HG03025 (cell line): ENCODE measurements around the gene IL4.

Experiments used
- ATAC-seq: cut with Tn5 transposase; IDR thresholded peaks from one replicate; pipeline ENCODE4 v1.9.1; 2021; ENCODE audit warnings: mild to moderate bottlenecking, moderate library complexity; ENCODE audit not compliant: unreplicated experiment, low FRiP score

Gene IL4

DNA sequence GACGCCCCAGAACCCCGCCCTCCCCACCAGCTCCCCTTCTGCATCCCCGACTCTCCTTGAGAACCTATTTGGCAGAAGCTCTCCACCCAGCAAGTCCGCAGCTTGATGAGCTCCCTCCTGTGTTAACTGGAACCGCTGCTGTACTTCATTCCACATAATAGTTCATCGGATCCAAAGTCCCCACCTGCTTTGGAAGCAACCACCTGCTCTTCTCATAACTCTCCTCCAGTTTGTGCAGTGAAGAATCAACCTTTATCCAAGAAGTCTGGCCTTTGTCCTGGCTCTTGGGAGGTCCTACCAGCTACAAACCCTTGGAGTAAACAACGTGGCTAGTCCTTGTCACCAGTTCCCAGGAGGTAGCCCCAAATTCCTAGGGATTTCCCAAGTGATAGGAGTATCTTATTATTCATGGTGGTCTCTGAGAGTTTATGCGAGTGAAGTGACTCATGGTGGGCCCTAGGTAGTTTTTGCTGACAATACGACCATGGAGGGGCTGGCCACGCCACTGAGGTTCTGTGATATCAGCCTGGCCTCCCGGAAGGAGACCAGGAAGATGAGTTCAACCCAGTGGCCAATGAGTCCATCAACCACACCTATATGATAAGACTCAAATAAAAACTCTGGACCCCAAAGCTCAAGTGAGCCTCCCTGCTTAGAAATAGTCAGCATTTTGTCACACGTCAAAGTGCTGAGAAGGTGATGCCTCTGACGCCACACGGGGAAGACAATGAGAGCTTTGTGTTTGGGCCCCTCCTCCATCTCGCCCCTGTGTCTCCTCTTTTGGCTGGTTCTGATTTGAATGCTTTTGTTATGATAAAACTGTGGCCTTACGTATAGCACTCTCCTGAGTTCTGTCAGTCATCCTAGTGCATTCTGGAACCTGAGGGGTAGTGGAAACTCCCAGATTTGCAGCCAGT, 3.6 kb upstream of the IL4 start:
- ATAC-seq, result no peak

DNA sequence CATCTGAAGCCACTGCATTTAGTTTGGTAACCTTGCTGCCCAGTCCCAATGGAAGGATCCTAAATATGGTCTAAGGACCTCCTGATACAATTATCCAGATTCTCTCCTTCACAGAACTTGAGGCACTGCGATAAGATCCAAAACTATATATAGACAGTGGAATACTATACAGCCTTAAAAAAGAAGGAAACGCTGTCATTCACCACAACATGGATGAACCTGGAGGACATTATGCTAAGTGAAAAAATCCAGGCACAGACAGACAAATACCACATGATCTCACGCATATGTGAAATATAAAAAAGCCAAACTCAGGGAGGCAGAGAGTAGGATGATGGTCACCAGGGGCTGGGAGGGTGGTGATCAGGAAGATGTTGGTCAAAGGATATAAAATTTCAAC, 2.8 kb upstream of the IL4 start:
- ATAC-seq, result no peak

DNA sequence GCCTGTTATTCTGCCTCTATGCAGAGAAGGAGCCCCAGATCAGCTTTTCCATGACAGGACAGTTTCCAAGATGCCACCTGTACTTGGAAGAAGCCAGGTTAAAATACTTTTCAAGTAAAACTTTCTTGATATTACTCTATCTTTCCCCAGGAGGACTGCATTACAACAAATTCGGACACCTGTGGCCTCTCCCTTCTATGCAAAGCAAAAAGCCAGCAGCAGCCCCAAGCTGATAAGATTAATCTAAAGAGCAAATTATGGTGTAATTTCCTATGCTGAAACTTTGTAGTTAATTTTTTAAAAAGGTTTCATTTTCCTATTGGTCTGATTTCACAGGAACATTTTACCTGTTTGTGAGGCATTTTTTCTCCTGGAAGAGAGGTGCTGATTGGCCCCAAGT, 301 bp upstream of the IL4 start:
- ATAC-seq, result no peak

DNA sequence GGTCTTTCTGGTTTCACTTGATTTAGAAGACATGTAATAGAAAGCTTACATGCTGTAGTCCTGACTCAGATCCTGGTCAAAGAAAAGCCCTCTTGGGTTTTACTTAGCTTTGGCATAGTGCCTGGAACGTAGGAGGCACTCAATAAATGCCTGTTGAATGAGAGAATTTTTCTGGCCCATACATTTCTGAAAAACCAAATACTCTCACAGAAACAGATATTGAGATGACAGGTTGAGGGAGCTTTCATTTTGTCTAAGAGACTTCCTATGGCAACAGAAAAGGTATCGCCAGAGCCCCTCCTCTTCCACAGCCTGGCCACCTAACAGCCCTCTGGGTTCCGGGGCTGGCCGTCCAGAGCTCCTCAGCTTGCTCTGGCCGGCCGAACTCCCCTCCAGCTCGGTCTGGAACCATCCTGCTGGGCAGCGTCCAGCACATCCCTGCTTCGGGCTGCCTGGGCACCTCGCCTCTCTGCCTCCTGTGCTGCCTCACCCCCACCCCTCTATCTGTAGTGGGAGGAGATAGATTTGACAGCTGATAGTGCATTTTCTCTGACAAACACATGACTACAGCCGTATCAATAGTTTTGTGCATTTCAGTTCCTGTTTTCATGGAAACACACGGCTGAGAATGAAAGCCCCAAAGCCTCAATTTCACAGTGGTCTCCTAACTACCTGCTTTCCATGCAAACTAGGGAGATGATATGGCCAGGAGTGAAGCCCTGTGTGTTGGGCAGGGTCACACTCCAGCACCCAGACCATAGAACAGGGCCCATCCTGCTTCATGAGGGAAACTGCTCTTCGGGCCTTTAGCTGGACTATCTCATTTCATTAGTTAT, 1.1 kb downstream of the IL4 start:
- peak; percentile 84 for ATAC-seq

DNA sequence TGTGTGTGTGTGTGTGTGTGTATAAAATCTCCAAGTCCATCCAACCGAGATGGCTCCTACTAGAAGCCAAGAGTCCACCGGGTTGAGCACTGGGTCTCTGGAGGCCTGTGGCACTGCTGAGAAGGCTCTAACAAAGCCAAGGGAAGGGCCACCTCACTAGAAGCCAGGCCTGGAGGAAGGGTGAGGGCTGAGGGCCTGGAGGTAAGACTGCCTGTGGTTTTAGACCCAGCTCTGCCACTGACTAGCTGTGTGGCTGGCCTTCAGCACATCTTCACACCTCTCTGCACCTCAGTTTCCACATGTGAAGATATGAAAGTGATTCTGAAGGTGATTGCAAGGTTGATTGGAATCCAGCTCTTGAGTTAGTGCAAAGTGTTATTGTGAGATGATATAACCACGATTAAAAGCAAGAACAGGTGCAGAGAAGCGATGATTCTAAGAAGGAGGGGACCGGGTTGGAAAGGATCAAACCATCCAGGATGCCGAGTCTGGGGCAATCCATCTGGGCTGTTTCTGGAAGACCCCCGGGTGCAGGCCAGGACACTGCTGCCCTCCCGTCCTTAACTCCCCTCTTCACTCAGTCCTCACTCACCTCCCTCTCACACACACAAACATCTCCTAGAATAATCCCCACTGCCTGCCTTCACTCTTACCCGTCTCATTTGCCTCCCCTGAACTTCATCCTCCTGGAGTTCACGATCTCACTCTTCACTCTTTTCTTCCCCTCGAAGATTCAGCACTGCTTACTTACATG, 2.3 kb downstream of the IL4 start:
- ATAC-seq, result no peak

DNA sequence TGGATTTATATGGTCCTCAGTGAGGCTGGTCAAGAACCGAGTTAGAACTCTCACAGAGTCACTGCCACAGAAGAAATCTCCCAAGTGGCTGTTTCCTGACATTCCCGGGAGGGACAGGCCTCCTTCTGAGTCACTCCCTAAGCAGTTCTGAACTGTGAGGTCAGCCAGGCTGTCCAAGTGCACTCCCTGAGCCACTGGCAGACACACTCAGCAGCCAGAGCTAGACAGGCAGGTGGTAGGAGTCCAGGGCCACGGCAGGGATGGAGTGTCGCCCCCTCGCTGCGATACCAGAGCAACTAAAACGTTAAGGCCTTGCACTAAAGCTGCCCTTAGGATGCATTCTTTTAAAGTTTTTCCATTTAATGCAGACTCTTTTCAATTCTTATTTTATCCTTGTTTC, 3.4 kb downstream of the IL4 start:
- ATAC-seq, result no peak

DNA sequence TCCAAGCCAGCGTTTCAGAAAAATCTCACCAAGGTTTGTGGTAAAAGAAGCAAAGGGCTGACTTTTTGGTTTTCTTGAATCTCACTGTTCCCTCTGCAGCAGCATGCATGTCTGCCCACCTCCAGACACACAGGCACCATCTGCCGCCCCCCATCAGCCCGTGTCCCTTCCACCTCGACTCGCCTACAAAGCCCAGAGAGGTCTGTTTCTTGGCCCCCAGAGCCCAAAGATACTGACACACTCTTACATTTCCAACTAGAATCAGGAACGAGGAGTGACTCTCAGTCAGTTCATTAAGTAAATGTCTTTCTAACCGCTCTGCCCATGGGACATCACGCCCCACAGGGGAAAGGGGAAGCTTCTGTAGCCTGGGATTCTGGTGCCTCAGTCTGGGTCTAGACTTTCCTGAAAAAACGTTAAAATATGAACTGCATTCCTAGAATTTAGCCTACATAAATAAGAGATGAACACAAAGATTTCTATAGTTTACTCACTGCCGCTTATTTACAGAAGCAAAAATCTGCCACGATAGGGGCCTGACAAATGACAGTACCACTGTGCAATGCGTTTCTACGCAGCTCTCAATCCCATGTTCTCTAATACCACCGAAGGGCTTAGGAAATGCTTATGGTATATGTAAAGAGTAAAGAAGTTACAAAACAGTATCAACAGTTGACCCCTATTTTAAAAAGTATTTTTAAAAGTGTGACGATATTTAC, 4.1 kb downstream of the IL4 start:
- ATAC-seq, result no peak

DNA sequence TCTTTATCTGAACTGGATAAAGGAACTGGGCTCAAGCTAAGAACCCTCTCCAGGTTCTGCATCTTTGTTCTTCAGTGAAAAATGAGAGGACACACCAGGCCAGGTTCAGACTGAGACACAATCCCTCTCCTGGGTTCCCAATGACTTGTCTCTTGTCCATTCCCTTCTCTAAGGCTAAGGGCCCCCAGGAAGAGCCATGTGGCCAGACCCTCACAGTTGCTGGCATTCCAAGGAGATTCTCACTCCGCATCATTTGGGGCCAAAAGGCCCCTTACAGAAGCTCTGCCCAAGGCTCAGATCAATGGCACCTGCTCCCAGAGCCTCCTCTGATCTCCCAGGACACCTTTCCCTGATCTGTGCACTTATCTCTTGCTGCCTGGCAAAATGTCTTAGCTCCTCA, 4.9 kb downstream of the IL4 start:
- no peak for ATAC-seq

DNA sequence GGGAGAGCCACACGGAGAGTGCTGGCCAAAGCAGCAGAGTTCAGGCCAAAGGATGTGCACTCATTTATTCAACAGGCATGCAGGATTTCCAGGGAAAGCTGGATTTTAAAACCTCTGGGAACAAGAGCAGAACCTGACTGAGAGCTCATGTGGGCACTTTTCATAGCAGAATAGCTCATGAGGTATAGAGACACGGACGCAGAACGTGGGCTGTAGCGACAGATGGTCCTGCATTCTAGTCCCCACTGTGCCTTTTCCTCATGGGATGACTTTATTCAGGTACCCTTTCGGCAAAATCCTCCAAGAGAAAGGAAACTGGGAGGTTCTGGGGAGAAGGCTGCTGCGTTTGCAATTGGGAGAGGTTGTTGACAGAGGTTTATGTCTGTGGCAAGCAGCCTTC, 5.4 kb downstream of the IL4 start:
- no peak for ATAC-seq

DNA sequence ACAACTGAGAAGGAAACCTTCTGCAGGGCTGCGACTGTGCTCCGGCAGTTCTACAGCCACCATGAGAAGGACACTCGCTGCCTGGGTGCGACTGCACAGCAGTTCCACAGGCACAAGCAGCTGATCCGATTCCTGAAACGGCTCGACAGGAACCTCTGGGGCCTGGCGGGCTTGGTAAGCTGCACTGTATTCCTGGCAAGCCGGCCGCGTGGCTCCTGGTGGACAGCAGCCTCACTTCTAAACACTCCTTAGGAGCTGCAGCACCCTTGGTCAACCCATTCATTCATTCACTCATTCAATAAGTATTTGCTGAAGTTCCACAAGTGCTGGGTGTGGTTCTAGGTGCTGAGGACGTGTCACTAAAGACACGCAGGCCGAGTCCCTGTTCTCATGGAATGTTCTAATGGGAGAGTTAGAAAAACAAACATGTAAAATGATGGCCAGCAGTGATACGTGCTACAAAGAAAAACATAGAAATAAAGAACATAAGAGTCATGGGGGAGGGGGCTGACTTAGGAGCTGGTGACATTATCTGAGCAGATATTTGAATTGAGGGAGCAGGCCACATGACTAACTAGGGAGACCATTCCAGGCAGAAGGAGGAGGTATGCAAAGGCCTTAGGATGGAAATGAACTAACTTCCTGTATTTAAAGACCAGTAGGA, 6.1 kb downstream of the IL4 start:
- no peak for ATAC-seq

DNA sequence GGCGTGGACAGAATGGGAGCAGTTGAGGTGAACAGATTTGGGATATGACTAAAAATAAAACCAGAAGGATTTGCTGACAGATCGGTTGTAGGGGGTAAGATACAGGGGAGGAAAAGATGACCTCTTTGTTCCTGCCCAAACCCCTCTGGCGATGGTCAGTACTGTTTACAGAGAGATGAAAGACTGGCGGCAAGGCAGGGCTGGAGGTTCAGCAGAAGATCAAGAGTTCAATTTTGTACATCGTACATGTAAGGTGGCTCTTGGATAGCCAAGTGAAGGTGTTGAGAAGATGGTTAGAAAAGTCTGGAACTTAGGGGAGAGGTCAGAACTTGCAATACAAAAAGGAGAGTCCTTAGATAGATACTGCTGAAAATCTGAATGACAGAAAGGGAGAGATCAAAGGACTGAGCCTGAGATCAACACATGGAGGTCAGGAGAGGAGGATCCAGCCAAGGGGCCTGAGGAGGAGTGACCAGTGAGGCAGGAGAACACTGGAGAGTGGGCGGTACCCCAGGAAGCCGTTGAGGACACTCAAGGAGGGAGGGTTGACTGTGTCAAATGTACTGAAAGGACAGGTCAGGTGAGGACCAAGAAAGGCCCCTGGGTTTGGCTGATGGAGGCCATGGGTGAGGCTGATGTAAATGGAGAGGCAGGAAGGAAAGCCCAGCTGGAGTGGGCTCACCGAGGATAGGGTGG, 7.1 kb downstream of the IL4 start:
- no peak for ATAC-seq

DNA sequence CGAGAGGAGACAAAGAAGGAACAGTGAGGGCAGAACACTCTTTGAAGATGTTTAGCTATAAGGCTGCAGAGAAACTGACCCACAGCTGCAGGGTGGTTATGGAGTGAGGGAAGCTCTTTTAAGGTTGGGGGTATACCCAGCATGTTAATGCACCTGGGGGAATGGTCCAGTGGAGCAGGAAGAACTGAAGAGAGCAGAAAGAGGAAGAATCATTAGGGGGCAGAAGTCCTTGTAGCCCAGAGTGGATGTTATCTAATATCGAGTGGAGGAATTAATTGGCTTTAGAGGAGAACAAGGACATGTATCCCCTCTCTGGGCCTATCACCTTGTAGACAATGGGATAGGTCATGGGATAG, 7.7 kb downstream of the IL4 start:
- ATAC-seq, result no peak

DNA sequence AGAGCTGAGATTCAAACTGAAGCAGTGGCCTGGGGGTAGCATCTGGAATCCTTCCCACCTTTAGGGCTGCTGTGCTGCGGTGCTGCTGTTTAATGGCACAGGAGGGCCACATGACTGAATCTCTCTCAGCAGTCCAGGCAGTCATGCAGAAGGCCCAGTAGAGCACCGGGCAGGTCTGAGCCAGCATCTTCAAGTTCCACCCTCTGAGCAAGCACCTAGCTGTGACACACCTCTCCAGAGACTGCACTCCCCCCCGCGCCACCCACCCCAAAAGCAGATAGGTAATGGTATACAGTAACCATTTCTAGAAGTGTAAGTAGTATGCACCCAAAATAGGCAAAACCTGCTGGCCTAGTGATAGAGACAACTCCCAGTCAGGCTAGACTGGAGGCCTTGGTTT, 8.2 kb downstream of the IL4 start:
- ATAC-seq, result no peak

DNA sequence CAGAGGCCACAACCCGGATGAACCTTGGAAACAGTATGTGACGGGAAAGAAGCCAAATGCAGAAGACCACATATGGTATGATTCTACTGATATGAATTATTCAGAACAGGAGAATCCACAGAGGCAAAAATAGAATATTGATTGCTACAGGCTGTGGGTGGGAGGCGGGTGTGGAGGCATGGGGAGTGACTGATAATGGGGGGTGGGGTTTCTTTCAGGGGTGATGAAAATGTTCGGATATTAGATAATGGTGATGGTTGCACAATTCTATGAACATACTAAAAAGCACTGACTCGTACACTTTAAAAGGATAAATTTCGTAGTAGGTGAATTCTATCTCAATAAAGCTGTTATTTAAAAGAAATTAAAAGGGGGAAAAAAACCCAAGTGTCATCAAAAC, 10.7 kb downstream of the IL4 start:
- no peak for ATAC-seq

DNA sequence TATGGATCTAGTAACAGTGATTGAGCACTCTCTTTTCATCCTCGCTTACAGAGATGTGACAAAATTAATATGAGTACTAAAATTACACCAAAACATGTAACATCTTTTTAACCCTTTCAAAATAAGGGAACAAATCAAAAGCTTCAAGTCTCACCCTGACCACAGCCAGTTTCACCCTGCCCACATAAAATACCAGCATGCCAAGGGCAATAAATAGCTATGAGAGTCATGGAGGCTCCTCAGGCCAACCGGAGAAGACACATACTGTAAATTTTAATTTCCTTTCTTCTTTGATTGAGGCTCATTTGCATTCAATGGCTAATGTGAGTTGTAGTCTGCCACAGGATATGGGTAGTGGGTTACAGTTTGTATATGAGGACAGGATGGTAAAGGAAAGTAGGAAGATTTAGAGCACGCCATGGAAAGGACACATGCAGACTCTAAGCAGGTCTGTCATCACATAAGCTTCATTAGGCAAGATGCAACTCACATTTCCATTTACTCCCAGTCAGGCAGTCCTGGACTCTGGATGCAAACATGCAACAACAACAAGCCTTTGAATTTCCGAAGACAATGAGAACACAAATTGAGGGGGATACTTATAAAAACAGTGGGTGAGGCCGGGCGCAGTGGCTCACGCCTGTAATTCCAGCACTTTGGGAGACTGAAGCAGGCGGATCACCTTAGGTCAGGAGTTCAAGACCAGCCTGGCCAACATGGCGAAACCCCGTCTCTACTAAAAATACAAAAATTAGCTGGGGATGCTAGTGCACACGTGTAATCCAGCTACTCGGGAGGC, 11.3 kb downstream of the IL4 start:
- ATAC-seq, result no peak

DNA sequence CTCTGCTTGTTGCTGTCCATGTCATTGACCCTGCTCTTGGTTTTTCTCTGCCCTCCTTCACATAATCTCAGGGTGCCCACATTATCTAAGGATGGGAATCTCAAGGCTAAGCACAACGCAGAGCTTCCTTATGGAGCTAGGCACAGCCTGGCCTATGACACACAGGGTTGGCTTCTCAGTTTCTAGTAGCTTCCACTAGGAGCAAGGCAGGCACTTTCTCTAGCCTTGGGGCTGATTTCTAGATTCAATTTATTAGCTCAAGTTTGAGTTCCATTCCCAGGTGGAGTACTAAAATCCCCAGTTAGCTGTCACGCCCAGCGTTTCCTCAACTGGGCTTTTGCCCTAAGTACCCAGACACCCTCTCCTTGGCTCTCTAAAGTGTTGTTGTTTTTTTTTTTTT, 12.4 kb downstream of the IL4 start:
- no peak for ATAC-seq

DNA sequence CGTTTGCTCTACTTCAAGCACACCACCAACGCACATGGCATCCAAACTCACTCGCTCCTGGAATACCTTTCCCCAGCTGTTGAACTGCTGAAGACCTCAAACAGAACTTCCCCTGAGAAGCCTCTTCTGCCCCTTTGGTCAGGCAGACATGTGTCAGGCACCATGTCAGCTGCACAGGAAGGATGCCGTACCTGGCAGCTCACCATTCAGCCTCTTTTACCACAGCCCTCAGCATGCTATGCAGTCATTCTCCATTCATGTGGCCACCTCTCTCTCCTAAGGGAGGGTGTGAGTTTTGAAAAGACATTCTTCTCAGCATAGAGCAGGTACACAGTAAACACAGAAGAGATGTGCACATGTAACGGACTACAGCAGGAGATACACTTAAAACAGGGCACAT, 14.2 kb downstream of the IL4 start:
- ATAC-seq, result no peak

DNA sequence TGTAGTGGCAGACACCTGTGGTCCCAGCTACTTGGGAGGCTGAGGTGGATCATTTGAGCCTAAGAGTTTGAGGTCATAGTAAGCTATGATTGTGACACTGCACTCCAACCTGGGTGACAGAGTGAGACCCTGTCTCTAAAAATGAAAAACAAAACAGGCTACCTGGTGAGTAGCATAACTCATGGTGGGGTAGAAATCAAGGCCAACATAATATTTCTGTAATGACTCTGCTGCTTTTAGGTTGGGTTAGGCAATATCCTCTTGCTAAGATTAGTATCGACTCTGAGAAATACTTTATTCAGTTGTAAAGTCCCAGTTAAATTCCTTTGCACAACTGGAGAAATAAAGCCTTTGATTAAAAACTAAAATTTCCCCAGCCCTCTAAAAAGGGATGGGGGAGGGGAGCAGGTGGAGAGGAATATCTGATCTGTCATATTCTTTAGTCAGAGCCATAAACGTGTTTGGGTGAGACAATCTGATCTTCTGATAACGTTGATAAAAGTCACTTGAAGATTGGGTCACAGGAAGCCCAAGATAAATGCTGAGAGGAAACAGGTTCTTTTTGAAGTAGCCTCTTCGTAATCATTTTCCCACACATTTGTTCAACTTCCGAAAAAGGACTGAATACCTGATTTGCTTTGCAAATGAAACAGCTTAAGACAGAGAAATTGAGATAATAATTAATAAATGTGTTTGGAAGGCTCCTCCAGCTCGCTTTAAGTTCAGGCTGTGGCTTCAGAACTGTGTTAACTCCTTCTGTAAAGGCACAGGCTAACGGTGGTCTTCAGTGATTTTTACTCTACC, 14.9 kb downstream of the IL4 start:
- ATAC-seq, result no peak
